GDM1 (cell line): ENCODE data around the gene CYRIA.

Experiments
- DNase-seq: peaks from one replicate; lab custom pipeline; 2025; lab: John Stamatoyannopoulos, UW

CYRIA gene

GRCh38 chr2:16665748-16666448, at the start of gene CYRIA:
CYRIA (minus strand) TSS chr2:16665834; CDS start chr2:16588119, 77,715 bp downstream.
- DNase-seq = peak; percentile 25

- DNase-seq = no peak
These were observed 47.4 kb upstream of the CYRIA start for GRCh38 chr2:16713011-16713423.

GRCh38 chr2:16709769-16710168, 44.1 kb upstream of the CYRIA start:
- DNase-seq = no peak

- DNase-seq = no peak
These were observed 42.5 kb upstream of the CYRIA start for GRCh38 chr2:16708173-16708572.

- DNase-seq = no peak
These were observed 41.5 kb upstream of the CYRIA start for GRCh38 chr2:16707014-16707623.

- no peak for DNase-seq
These were observed 35.1 kb upstream of the CYRIA start for GRCh38 chr2:16700551-16701259.

- no peak for DNase-seq
These were observed 28.2 kb upstream of the CYRIA start for GRCh38 chr2:16693854-16694253.

DNA sequence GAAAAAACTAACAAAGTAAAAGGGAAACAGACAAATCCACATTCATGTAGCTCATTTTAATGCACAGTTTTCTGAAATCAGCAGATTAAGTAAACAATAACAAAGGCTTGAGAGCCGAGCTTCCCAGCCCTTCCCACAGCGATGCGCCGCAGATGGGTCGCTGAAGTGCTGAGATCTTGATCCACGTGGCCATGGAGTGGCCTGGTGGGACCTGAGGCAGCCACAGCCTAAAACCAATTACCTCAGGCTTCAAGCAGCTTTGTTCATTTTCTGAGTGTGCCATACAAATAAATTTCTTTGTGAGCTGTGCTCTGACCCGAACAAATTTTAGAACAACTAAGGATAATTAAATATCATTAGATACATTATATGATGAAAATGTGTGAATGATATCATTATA, 25.6 kb upstream of the CYRIA start:
- no peak for DNase-seq

DNA sequence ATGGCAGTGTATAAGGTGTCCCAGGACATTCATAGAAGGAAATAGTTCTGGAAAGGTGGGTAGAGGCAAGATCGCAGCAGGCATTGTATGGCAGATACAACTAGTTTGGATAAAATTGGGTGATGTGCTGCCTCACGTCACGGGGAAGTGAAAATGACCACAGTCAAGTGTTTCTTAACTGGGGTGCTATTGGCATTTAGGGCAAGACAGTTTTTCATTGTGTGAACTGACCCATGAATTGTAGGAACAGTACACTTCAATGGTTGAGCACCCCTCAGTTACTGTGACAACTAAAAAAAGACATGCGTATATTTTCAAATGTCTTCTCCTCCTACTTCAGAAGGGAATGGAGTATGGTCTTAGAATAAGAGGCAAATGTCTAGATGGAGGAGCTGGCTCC, 22.3 kb upstream of the CYRIA start:
- DNase-seq = no peak

GRCh38 chr2:16687222-16687621, 21.6 kb upstream of the CYRIA start:
- no peak for DNase-seq

GRCh38 chr2:16686641-16687040, 21.0 kb upstream of the CYRIA start:
- DNase-seq = no peak

DNA sequence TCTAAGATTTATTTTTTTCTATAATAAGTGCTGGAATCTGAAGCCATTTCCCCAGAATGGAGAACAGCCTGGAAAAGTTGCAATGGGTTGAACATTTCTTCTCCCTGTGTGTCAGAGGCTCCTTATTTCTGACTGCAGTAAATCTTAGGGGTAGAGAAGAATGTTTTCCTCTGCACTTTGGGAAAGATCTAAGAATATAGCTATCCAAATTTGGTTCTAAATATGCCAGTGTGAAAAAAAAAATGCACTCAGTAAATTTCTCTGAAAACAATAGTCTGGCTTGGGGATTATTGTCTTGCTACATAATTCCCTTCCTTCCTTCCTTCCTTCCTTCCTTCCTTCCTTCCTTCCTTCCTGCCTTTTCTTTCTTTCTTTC, 19.7 kb upstream of the CYRIA start:
- no peak for DNase-seq

DNA sequence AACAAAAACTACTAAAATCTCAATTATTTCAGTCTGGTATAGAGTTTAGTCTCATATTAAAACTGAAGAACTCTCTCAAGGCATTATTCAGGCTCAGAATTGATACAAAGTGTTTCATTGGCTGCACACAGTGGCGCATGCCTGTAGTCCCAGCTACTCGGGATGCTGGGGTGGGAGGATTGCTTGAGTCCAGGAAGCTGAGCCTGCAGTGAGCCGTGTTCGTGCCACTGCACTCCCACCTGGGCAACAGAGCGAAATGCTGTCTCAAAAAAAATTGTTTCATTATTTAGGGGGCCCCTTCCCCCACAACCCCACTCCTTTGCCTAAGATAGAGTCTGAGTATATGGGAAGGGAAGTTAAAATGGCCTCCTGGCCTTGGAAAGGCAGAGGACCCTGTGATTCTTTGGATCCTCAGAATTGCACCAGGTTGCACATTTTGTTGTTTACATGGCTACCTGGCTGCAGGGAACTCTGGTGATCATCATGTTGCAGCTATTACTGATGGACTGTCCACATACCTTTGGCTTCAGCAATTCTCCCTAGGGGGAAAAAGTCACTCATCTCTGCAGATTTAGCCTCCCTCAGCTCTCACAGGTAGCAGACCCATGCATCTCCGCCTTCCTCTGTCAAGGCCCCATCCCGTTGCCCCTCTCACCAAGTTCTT, 19.2 kb upstream of the CYRIA start:
- no peak for DNase-seq

DNA sequence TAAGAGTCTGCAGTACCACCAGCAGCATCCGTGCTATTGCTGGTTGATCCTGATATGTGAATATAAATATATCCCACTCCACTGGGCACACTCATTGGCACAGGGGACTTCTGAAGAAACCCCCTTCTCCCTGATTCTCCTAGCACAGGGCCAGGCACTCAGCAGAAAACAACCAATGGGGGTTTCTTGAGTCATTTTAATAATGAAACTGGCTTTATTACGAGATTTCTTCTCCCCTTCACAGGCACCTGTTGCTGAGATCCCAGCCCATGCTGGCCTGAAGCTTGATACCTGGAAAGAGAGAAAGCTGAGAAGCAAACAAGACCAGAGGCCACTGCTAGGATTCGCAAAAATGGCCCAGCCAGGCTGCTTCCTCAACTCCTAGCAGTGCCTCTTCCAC, 17.9 kb upstream of the CYRIA start:
- no peak for DNase-seq

DNA sequence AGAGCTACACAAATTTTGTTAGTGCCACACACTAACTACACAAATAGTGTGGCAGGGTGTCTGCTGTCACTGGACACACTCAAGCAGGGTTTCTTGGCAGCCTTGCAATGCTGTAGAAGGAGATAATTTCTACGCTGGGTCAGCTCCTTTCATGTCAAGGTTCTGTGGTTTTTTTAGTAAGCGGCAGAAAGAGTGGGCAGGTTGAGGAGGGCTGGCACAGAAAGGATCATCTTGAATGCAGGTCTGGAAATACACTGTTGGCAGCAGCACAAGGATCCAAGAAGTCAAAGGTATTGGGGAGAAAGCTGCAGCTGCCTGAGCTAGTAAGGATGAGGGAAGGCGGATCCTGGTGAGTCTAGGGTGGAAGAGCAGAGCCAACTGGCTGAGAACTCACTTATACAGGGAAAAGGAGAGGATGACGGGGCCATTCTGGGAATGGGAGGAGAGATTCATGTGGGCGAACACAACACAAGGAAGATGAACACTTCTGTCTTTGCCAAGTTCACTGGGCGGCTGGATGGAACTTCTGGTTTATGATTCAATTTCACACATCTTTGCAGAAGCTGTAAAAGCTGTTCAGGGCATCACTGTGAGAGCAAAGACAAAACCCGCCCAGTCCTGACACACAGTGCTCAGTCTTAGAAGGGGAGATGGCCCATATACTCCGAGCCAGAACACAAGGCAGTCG, 16.9 kb upstream of the CYRIA start:
- DNase-seq = no peak

DNA sequence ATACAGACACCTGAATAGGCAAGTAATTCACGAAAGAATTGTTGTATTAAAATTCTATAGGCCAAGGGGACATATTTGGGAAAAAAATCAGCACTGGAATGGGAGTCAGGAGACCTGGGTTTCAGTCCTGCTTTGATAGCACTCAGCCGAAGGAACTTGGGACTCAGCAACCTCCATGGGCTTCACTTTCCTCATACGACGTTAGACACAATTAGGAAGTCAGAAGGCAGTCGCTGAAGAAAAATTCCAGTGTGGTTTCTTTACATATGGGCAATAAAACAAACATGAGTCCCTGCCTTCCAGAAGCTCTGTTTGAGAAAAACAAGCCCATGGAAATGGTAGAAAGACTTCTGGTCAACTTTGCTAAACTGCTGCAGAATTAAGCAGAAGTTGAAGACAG, 15.1 kb upstream of the CYRIA start:
- no peak for DNase-seq

DNA sequence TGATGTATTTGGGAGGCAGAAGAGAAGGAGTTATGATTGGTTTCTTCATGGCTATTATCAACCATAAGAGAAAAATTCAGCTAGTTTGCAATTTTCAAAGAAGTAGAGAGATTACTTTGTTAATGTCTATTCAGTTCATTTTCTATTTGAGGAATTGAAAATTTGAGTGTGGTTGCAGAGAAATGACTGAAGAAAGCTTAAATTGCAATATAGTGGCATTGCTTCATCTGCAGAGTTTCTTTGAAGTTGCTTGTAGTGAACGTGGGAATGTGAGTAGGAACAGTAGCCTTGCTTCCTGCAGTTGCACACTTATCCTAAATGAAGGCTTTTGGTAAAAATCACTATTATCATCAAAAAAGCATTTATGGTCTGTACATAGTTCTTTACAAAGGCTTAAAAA, 14.7 kb upstream of the CYRIA start:
- DNase-seq = no peak

GRCh38 chr2:16678964-16679363, 13.3 kb upstream of the CYRIA start:
- no peak for DNase-seq

- no peak for DNase-seq
These were observed 12.2 kb upstream of the CYRIA start for GRCh38 chr2:16677875-16678274.

- DNase-seq = no peak
These were observed 10.1 kb upstream of the CYRIA start for GRCh38 chr2:16675781-16676180.

DNA sequence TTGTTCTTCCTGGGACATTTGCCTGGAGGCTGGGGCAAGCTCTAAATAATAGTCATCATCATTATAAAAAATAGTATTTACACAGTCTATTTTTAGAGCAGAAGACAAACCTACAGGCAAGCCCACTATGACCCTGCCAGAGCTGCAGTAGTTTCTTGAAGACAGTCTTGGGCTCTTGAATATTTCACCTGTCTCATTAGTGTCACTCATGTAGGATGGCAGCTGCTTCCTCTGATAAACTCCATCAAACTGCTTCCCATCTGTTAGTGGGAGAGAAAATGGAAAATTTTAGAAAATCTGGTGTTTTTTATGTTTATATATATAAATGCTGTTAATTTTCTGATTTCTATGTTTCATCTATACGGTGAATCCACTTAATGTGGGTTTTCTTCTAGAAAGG, 8.5 kb upstream of the CYRIA start:
- no peak for DNase-seq

DNA sequence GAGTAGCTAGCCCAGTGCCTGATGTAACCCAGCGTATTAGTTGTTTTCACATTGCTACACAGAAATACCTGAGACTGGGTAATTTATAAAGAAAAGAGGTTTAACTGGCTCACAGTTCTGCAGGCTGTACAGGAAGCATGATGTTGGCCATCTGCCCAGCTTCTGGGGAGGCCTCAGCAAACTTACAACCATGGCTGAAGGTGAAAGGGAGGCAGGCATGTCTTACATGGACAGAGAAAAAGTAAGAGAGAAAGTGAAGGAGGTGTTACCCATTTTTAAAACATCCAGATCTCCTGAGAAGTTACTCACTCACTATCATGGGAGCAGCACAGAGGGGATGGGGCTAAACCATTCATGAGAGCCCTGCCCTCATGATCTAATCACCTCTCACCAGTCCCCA, 6.1 kb upstream of the CYRIA start:
- no peak for DNase-seq
